NCI-H1417 (cell line): ENCODE measurements around the gene TMEM185B.
"Not testable (repeated sequence)": the region's sequence is repeated elsewhere in the genome, so short reads cannot be mapped to it uniquely, and the experiment has no call there.

Experiments used
- DNase-seq, 3 experiments: peaks; one replicate each; lab custom pipeline; 2025; lab: John Stamatoyannopoulos, UW

The TMEM185B gene

DNA sequence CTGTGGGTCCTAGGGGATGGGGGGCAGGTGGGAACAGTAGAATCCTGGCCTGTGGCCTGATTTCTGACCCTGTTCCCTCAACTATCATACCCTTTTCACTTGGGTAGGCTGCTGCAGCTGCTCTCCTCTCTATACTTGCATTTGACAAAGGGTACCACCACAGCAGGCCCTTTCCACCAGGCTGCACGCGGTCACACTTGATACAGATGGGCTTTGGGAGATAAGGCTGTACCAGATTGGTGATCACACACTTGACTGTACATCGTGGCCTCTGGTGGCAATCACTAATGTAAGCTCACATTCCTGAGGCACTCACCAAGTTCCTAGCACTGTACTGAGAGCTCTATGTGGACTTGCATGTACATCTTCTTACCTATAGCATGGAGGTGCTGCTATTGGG, 27.9 kb upstream of the TMEM185B start:
- DNase-seq, result no peak

DNA sequence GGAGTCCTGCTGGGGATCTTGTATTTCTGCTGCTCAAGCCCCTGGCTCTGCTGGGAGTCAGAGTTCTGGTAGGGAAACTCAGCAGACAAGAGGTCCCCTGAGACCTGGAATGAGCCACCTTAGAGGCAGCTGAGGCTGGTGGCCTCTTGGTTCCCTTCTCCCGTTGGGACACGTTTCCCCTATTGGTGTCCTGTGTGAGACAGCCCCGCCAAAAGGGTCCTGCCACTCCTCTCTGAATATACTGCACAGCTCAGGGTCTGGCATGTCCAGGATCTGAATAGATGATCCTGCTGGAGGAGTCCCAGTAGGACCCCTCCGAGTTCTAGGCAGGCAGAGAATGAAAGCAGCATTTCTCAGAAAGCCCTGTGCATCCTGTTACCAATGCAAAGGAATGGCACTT, 27.4 kb upstream of the TMEM185B start:
- no peak for DNase-seq

DNA sequence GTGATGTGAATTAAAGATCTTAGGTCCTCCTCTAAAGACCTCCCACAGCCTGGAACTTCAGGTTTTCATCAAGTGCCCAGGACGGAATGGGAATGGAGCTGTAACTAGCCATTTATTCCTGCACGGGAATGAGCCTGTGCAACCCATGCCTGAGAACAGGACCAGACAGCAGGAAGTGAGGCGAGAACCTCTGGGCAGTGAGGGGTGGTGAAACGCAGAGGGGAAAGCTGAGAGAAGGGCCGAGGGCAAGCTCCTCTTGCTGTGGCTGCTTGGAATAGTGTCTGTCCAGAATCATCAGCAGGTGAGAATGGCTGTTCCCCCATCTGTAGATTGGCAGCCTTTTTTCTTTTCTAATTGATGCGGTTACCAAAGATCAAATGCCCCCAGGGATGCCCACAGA, 24.7 kb upstream of the TMEM185B start:
- DNase-seq, result peak in 1 of 3 experiments; percentile 42

DNA sequence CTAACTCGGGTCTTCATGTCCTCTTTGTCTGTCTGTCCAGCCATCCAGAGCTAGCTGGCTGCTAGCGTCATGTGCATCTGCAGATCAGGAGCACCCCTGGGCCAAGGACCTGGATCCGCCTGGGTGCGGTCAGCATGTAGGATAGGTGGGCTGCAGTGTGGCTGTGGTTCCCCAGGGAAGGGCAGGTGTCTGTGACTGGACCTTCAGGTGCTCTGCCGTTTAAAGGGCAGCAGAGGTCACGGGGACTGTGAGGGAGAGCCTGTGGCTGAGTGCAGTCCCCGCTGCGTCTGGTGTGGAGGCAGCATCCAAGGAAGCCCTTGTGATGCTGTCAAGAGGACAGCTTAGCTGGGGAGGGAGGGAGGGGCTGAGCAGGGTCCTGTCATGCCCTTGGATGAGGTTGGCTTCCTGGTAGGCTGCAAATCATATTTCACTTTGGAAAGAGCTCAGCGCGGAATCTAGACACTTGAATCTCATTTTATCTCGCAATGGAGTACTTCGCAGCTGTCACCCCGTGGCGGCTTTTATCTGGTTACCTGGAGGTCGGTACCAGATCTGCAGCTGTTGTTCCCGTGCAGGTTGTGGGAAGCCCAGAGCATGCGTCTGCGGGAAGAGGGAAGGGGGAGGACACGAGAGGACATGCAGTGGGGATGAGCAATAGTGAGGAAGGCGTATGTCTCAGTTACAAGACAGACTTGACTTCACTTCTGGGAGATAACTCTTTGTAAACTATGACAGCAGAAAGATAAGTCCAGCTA, 23.5 kb upstream of the TMEM185B start:
- peak; percentile 69 to 88 (median 85) for DNase-seq

DNA sequence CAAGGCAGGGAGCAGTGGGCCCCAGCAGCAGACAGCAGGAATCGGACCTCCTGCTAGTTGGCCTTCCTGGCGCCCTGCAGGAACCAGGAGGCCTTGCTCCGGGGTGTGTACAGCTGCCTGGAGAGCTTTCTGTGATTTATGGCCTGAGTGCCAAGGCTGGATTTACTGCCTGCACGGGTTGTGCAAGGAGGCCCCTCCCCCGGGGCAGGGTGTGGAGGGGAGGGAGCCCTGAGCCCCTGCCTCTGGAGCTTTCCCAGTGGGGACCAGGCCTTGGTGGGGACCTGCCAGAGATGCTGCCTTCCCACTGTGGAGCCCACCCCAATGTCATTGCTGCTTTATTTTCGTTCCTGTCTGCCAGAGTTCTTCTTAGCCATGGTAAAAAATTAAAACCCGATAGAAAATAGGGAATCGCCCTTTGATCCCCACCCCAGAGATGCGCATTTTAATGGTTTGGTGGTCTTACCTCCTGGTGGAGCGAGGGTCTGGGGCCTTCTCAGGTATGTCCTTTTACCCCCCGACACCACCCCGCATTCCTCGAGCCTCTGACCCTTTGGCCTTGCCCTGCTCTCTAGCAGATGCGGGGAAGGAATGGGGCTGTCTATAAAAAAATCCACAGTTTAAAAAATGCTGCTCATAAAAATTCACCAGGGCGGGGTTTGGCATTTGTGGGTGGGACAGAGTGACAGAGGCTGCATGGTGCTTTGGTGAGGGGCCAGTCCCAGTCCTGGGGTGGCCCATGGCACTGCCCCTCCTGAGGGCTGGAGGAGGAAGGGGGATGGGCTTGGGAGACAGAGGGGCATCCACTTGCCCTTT, 22.5 kb upstream of the TMEM185B start:
- peak; percentile 88 to 98 (median 94) for DNase-seq

GRCh38 chr2:120244656-120245519, 21.7 kb upstream of the TMEM185B start:
- peak in 1 of 3 experiments; percentile 88 for DNase-seq

DNA sequence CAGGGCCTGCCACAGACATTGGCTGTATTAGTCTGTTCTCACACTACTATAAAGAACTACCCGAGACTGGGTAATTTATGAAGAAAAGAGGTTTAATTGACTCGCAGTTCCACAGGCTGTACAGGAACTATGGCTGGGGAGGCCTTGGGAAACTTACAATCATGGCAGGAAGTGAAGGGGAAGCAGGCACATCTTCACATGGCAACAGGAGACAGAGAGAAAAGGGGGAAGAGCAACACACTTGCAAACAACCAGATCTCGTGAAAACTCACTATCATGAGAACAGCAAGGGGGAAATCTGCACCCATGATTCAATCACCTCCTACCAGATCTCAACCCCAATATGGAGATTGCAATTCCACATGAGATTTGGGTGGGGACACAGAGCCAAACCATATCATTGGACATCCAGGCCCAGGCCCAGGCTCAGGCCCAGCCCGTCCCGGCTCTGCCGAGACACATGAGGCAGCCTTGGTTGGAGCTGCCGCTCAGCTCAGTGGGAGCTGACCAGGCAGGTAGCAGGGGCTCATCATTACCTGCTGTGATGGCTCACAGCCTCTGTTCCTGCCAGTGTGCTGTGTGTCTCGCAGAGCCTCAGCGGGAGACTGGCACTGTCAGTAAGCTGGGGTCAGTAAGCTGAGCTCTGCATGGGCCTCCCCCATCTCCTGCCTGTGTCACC, 20.8 kb upstream of the TMEM185B start:
- peak in 1 of 3 experiments; percentile 29 for DNase-seq

DNA sequence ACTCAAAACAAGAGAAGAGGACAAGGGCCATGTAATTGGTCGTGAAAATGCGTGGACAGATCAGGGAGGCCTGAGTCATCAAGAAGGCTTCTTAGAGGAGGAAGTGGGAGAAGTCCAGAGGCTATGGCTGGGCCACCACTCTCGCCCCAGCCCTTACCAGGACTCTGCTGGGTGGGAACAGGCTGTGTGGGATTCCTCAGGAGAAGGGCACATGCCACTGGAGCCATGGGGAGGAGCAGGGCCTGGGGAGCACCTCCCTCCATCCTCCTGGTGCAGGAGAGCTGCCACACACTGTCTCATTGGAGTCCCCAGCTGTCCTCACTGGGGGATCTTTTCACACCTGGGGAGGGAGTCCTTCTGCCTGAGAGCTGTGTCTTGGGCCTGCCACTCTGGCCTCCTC, 20.0 kb upstream of the TMEM185B start:
- no peak for DNase-seq

DNA sequence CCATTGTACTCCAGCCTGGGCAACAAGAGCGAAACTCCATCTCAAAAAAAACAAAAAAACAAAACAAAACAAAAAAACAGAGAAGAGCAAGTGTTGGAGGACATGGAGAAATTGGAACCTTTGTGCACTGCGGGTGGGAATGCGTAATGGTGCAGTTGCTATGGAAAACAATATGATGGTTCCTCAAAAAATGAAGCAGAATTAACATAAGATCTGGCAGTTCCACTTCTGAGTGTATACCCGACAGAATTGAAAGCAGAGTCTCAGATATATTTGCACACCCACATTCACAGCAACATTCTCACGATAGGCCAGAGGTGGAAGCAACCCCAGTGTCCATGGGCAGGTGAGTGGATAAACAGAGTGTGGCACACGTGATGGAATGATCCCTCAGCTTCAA, 18.5 kb upstream of the TMEM185B start:
- no peak for DNase-seq

GRCh38 chr2:120240901-120241429, 17.8 kb upstream of the TMEM185B start:
- DNase-seq, result no peak

DNA sequence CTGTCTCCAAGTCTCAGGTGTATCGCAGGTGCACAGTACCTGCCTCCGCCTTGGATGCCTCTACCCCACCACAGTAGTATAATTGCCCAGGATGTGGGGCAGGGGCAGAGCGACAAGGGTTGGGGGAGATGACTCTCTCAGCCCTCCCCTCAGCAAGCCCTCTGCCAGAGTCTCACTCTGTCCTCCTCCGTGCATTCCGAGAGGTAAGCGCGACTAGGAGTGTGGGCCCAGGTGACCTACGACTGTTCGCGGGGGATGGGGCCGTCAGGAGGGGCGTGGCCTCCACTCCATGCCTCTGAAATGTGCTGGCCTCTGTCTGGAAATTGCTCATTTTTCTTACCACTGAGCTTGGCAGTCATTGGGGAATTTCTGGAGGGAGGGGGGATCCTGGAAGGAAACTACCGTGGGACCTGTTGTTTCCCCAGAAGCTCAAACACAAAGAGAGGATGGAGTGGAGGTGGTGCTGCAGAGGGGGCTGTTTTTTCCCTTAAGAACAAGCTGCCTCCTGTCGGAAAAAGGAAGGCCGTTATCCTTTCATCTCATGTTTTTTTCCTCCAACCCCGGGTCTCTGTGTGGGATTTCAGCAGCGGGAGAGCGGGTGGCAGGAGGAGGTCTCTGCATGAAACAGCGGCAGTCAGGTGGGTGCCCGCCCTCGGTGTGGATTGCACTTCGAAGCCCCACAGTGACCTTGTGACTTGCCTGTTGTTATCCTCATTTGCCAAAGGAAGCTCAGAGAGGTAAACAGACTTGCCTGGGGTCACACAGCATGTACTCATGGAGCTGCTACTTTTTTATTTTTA, 16.5 kb upstream of the TMEM185B start:
- no peak for DNase-seq

DNA sequence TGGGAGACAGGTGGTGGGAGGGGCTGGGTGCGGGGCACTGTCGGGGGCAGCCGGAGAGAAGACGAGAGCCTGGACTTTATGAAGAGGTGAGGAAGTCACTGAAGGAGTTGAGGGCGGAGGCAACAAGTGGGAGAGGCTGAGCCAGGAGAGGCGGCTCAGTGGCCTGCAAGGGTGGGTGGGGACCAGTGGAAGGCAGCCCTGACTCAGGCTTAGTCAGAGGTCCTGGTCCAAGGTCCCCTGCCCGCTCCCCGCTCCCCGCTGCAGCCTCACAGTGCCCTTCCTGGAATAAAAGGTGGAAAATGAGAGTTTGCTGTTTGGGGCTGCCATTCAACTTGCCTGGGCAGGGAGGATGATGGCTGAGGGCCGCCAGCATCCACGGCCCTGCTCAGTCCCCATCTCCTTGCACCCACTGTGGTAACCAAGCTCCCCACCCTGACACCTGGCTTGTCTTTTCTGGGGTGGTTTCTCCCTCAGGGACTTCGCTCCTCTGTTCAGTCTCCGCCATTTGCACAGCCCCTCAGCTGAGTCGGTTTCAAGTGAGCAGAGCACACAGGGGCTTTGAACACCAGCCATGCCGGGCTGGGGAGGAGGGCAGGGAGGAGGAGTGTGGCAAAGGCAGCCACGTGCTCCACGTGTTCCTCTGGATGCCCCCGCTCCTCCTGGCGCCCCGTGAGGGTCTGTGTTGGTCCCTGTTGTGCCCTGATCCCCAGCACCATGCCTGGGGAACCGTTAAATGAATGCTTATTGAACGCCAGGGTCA, 15.7 kb upstream of the TMEM185B start:
- DNase-seq, result no peak

- no peak for DNase-seq
Observed at GRCh38 chr2:120237491-120237902, 14.3 kb upstream of the TMEM185B start.

- DNase-seq, result no peak
Observed at GRCh38 chr2:120236791-120237190, 13.6 kb upstream of the TMEM185B start.

GRCh38 chr2:120236316-120236715, 13.1 kb upstream of the TMEM185B start:
- DNase-seq, result no peak

DNA sequence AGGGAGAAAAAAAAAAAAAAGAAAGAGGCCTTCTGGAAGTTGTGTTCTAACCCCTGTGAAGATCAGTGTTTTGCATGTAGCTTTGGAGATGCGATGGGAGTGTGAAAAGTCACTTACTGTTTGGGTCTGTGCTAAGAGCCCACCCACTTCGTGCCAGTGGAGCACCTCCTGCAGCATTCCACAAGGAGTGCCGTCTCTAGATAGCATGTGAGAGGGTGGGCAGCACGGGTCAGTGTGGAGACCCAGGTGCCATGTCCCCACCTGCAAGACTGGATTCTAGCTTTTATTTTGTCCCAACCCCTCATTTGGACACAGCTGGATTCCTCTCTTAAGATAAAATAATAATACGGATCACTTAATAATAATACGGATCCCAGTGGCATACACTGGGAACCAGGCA, 12.5 kb upstream of the TMEM185B start:
- no peak for DNase-seq

- DNase-seq, result not testable (repeated sequence)
Observed at GRCh38 chr2:120235158-120235557, 12.0 kb upstream of the TMEM185B start.

DNA sequence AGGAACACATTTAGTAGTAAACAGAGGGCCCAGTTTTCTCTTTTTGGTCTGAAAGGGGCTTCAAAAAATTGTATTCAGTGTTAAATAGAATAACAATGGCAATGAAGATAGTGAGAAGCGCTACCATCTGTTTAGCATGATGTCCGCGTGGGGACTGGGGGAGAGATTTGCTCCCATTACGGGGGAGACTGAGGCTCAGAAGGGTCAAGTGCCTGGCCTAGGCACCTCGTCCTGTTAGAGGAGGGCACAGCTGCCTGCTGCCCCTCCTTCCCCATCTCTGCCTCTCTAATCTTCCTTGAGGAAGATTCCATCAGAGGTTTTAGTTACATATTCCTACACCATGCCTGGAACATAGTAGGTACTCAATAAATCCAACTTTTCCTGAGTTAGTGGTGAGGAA, 10.1 kb upstream of the TMEM185B start:
- DNase-seq, result no peak

DNA sequence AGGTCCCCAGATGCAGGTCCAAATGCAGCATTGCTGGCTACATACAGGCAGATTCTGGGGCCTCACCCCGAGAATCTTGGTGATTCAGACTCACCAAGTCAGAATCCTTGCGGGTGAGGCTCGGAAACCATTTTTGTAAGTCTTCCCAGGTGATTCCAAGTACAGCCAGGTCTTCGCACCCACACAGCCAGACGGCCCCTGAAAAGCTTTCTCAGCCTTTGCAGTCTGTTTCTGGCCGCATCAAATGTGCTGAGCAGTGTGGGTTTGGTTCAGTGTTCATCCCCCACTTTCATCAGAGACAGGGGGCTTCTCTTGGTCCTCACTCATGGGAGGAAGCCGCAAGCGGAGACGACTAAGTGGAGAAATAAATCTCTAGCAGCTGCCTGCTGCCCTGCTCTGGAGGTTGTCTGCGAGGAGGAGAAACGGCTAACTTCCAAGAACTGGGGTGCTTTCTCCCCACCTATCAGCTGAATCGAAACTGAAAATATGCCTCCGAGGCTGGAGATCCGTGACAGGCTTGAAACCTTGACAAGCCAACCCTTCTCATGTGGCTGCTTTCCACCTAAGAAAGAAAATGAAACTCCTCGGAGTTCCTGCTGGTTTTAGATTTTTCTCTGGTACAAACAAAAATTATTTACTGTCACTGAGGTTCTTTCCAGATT, 8.9 kb upstream of the TMEM185B start:
- no peak for DNase-seq
